Measurements from ENCODE around the gene PCGF5. TPM values are rescaled to one million over a fixed set of nuclear protein-coding genes. Genes with fewer than 3 reads are reported as not detected.

Gene PCGF5
- total RNA-seq, 1 donor from 2014 or later, result 27.4 TPM

- DNase-seq (ENCODE audit: low read depth), result no peak
- no peak overlapping the region for H3K4me3 ChIP-seq (ENCODE audit: low read depth, low read length)
These were observed 30.0 kb upstream of the PCGF5 start for GRCh38 chr10:91190388-91190870.

DNA sequence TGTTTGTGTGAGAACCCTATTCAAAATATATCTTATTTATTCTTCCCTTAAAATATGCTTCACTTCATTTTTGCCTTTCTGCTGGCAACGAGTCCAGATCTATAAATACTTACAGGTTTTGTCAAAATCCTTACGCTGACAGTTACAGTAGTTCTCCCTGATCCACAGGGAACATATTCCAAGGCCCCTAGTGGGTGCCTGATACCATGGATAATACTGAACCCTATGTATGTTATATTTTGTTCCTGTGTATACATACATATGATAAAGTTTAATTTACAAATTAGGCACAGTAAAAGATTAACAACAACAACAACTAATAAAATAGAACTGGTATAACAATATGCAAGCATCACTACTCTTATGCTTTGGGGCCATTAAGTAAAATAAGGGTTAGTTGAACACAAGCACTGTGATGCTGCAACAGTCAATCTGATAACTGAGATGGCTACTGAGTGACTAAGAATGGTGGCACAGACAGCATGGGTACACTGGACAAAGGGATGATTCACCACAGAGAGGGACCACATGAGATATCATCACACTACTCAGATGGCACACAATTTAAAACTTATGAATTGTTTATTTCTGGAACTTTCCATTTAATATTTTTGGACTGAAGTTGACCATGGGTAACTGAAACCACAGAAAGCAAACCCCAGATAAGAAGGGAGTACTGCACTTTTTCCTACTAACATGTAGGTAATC is 29.4 kb upstream of the PCGF5 start:
- DNase-seq (ENCODE audit: low read depth), result no peak
- H3K4me3 ChIP-seq (ENCODE audit: low read depth, low read length), result no peak overlapping the region
- TF ChIP-seq, protein P1, sequence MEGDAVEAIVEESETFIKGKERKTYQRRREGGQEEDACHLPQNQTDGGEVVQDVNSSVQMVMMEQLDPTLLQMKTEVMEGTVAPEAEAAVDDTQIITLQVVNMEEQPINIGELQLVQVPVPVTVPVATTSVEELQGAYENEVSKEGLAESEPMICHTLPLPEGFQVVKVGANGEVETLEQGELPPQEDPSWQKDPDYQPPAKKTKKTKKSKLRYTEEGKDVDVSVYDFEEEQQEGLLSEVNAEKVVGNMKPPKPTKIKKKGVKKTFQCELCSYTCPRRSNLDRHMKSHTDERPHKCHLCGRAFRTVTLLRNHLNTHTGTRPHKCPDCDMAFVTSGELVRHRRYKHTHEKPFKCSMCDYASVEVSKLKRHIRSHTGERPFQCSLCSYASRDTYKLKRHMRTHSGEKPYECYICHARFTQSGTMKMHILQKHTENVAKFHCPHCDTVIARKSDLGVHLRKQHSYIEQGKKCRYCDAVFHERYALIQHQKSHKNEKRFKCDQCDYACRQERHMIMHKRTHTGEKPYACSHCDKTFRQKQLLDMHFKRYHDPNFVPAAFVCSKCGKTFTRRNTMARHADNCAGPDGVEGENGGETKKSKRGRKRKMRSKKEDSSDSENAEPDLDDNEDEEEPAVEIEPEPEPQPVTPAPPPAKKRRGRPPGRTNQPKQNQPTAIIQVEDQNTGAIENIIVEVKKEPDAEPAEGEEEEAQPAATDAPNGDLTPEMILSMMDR (conservative IDR thresholded peaks at IDR 0.05; ENCODE audit: low read depth, low read length), result no peak

More at GRCh38 chr10:91190388-91190870, 30.0 kb upstream of the PCGF5 start:
- TF ChIP-seq, protein P1 (conservative IDR thresholded peaks at IDR 0.05; ENCODE audit: low read depth, low read length), result no peak

DNA sequence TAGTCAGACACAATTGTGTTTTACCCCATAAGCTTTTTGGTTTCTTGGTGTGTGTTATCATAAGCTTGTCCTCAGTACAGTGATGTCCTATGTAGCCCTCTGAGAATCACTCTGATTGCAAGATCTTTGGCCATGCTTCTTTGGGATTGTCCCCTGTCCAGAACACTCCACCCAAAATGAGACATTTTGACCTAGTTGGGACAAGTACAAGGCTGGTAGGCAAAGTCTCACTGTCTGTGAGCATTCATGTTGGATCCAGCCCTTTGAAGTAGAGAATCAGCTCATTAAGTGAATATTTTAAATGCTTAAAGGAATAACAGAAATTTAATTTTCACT is 28.9 kb upstream of the PCGF5 start:
- H3K4me3 ChIP-seq (ENCODE audit: low read depth, low read length), result no peak overlapping the region
- no peak for DNase-seq (ENCODE audit: low read depth)
- TF ChIP-seq, protein P1 (conservative IDR thresholded peaks at IDR 0.05; ENCODE audit: low read depth, low read length), result no peak

- DNase-seq (ENCODE audit: low read depth), result no peak
- no peak overlapping the region for H3K4me3 ChIP-seq (ENCODE audit: low read depth, low read length)
- TF ChIP-seq, protein P1 (conservative IDR thresholded peaks at IDR 0.05; ENCODE audit: low read depth, low read length), result no peak
These were observed 25.8 kb upstream of the PCGF5 start for GRCh38 chr10:91194497-91195179.

- H3K4me3 ChIP-seq (ENCODE audit: low read depth, low read length), result no peak overlapping the region
- TF ChIP-seq, protein P1 (conservative IDR thresholded peaks at IDR 0.05; ENCODE audit: low read depth, low read length), result no peak
- no peak for DNase-seq (ENCODE audit: low read depth)
These were observed 24.0 kb upstream of the PCGF5 start for GRCh38 chr10:91196268-91197048.

DNA sequence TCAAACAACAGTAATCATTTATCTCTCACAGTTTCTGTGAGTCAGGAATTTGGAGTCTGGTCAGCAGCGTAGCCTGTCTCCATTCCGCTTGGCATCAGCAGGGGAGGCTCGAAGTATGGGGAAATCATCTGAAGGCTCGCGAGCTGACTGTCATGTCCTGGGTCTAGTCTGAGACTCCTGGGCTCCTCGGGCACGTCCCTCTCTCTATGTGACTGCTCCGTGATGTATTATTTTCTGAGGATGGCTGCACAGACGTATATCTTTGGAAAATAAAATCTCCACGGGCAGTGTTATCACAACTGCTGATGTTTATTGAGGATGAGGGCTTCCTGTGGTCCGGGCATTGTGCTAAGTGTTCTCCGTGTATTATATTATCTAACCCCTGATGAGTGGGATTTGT is 23.3 kb upstream of the PCGF5 start:
- TF ChIP-seq, protein P1 (conservative IDR thresholded peaks at IDR 0.05; ENCODE audit: low read depth, low read length), result no peak
- DNase-seq (ENCODE audit: low read depth), result no peak
- no peak overlapping the region for H3K4me3 ChIP-seq (ENCODE audit: low read depth, low read length)
